Measurements from ENCODE around the gene LINGO4. TPM values are rescaled to one million over a fixed set of nuclear protein-coding genes. Genes with fewer than 3 reads are reported as not detected.
A peak's percentile ranks its signal among the peaks of the same experiment; 100 is the strongest.

Gene LINGO4
- total RNA-seq, 2 experiments from 2014 or later, result 0.33 to 0.39 TPM

DNA sequence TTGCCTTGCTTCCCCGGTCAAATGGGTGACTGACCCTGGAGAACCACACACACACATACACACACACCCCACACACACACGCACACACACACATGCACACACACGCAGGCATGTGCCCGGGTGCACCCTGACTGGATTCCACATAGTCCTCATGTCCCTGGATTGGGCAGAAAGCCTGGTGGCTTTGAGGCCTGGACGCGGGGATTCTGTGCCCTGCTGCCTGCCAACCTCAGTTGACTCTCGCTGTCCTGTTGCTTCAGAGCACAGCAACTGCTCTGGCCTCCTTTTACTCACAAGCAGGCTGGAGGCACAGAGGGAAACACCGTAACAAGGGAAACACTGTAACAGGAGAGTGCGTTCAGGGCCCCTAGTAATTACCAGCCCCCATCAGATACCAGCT, 20.0 kb upstream of the LINGO4 start:
- Mint-ChIP-seq H3K27me3 (no peaks in the 10 kb centered on the region), H3K4me3 (peak overlapping the region; percentile 68), H3K4me1 (ENCODE audit: low read depth) (peaks cover 67% of the 10 kb centered on the region), H3K36me3 (no peaks in the 10 kb centered on the region), H3K27ac (peak overlapping the region; percentile 78), H3K9me3 (no peaks in the 10 kb centered on the region)
- intact Hi-C loops (cut with micrococcal nuclease), result loop anchor here (5.0 kb wide), 1 partner anchor 117 kb away; no protein-coding TSS in a partner anchor
- ChIA-PET CTCF (interaction anchor here (0.7 to 2.1 kb wide), 2 partner anchors 9 to 231 kb away, joined by 3 to 6 read pairs; no protein-coding TSS in a partner anchor), POLR2A (interaction anchor here (1.5 kb wide), 1 partner anchor 14 kb away, joined by 6 read pairs; the partner anchor contains the start of gene C2CD4D)
- no peak for DNase-seq

DNA sequence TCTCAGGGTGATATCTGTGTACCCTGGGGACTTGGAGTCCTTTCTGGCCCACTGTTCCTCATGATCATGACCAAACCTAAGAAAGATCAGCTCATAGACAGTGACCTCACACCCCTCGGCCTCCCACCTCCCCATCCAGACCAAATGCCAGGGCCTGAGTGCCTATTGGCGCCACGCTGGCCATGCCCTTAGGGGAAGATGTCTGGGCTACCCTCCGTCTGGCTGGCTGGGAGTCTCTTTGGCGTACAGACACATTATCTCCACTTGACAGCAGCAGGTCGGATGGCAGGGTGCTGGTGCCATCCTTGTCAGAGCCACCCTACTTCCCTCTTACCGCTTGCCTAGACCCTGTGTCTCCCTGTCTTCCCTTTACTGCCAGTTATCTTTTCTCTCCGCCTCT, 18.0 kb upstream of the LINGO4 start:
- H3K9me3 Mint-ChIP-seq, result no peaks in the 10 kb centered on the region
- POLR2A ChIA-PET, result interaction anchor here (1.0 to 1.4 kb wide), 2 partner anchors 11 to 16 kb away, joined by 3 to 4 read pairs; partner anchors contain the start of gene C2CD4D
- CTCF ChIA-PET, result interaction anchor here (1.2 to 5.4 kb wide), 3 partner anchors 13 to 230 kb away, joined by 3 to 37 read pairs (median 5); no protein-coding TSS in a partner anchor
- intact Hi-C loops (cut with micrococcal nuclease), result no loop called here
- H3K27ac Mint-ChIP-seq, result peak overlapping the region; percentile 78
- H3K4me3 Mint-ChIP-seq, result peak overlapping the region; percentile 68
- no peaks in the 10 kb centered on the region for H3K36me3 Mint-ChIP-seq
- no peaks in the 10 kb centered on the region for H3K27me3 Mint-ChIP-seq
- peak; percentile 8 for DNase-seq
- peaks cover 64% of the 10 kb centered on the region for H3K4me1 Mint-ChIP-seq (ENCODE audit: low read depth)

DNA sequence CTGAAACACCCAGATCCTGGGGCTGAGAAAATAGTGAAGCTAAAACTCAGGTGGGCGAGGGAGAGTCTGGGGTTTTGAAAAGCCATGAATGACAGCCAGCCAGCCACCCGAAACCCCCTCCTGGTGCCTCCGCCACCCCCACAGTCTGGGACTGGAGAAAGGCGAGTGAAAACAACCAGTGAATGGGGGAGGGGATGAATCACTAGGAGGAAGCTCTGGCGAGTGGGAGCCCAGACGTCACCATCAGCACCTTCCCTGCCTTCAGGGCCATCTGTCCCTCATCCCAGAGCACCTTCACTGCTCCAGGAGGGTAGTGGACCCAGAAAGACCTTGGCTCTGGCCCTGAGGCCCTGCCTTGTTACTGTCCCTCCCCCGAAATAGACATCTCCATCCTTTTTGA, 17.2 kb upstream of the LINGO4 start:
- H3K27ac Mint-ChIP-seq, result peak overlapping the region; percentile 78
- ChIA-PET POLR2A (interaction anchor here (0.7 to 3.3 kb wide), 6 partner anchors 10 to 212 kb away, joined by 3 to 19 read pairs (median 4); partner anchors contain the start of genes C2CD4D and TDRKH), CTCF (interaction anchor here (1.2 to 5.4 kb wide), 5 partner anchors 8 to 229 kb away, joined by 3 to 37 read pairs (median 5); no protein-coding TSS in a partner anchor)
- intact Hi-C loops (cut with micrococcal nuclease), result no loop called here
- peak overlapping the region; percentile 68 for H3K4me3 Mint-ChIP-seq
- H3K36me3 Mint-ChIP-seq, result no peaks in the 10 kb centered on the region
- no peaks in the 10 kb centered on the region for H3K9me3 Mint-ChIP-seq
- no peaks in the 10 kb centered on the region for H3K27me3 Mint-ChIP-seq
- H3K4me1 Mint-ChIP-seq (ENCODE audit: low read depth), result peaks cover 62% of the 10 kb centered on the region
- peak; percentile 83 for DNase-seq

DNA sequence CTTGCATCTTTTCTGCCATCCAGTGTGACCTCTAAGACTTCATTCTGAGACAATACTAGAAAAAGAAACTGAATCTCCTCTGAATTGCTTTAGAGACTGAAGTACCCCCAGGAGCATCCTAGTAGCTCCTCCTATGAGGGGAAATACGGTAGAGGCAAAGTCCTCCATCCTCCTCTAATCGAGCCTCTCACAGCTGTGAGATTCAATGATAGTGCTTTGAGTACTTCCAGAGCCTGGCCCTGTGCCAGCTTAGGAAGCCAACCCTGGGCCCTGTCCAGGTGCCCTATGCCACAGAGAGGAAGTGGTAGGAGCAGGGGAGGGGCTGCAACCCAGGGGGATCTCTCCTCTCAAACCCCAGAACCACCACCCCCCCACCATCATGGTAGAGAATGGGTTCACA, 15.7 kb upstream of the LINGO4 start:
- POLR2A ChIA-PET, result interaction anchor here (1.8 to 3.3 kb wide), 5 partner anchors 8 to 58 kb away, joined by 6 to 19 read pairs (median 10); partner anchors contain the start of genes C2CD4D, MRPL9 and TDRKH
- Mint-ChIP-seq H3K27me3 (no peaks in the 10 kb centered on the region), H3K27ac (peak overlapping the region; percentile 85), H3K36me3 (no peaks in the 10 kb centered on the region), H3K4me1 (ENCODE audit: low read depth) (peaks cover 67% of the 10 kb centered on the region), H3K9me3 (no peaks in the 10 kb centered on the region), H3K4me3 (peak overlapping the region; percentile 36)
- peak; percentile 55 for DNase-seq
- CTCF ChIA-PET, result interaction anchor here (1.0 to 5.4 kb wide), 8 partner anchors 9 to 216 kb away, joined by 3 to 37 read pairs (median 4); partner anchors contain the start of genes C2CD4D and S100A11
- intact Hi-C loops (cut with micrococcal nuclease), result loop anchor here (1.0 kb wide), 2 partner anchors 8 to 27 kb away; no protein-coding TSS in a partner anchor

DNA sequence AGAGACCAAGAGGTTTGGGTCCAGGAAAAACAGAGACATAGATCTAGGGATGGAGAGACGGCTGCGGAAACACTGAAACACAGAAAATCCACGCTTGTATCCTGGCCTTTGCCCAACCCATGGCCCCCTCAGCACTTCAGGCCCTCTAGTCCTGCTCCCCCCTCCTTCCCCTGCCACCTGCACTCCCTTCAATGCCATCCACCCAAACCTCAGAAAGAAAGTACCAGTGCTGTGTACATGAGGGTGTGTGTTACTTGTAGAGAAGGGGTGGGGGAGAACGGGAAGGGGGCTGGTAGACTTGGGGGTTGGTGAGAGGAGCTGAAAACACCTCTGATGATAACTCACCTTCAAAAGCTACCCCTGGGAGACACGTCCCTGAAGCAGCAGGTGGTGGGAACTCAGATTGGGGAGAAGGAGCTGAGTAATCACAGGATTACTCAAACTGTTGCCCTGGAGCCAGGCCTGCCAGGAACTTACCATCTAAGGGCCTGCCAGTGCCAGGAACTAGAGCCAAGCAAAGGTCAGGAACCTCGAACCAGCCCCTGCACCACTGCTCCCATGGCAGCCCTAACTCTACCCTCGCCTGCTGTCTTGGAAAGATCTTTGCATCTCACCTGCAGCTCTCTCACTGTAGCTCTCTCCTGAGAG, 14.9 kb upstream of the LINGO4 start:
- POLR2A ChIA-PET, result interaction anchor here (1.0 to 3.3 kb wide), 6 partner anchors 9 to 57 kb away, joined by 4 to 19 read pairs (median 9); partner anchors contain the start of genes C2CD4D, MRPL9 and TDRKH
- Mint-ChIP-seq H3K27me3 (no peaks in the 10 kb centered on the region), H3K9me3 (no peaks in the 10 kb centered on the region), H3K36me3 (no peaks in the 10 kb centered on the region), H3K27ac (peak overlapping the region; percentile 85), H3K4me1 (ENCODE audit: low read depth) (peaks cover 70% of the 10 kb centered on the region), H3K4me3 (peak overlapping the region; percentile 43)
- peak; percentile 77 for DNase-seq
- intact Hi-C loops (cut with micrococcal nuclease), result loop anchor here (1.0 kb wide), 1 partner anchor 28 kb away; no protein-coding TSS in a partner anchor
- CTCF ChIA-PET, result interaction anchor here (0.7 to 5.4 kb wide), 7 partner anchors 10 to 376 kb away, joined by 3 to 37 read pairs (median 4); partner anchors contain the start of genes C2CD4D and S100A11

DNA sequence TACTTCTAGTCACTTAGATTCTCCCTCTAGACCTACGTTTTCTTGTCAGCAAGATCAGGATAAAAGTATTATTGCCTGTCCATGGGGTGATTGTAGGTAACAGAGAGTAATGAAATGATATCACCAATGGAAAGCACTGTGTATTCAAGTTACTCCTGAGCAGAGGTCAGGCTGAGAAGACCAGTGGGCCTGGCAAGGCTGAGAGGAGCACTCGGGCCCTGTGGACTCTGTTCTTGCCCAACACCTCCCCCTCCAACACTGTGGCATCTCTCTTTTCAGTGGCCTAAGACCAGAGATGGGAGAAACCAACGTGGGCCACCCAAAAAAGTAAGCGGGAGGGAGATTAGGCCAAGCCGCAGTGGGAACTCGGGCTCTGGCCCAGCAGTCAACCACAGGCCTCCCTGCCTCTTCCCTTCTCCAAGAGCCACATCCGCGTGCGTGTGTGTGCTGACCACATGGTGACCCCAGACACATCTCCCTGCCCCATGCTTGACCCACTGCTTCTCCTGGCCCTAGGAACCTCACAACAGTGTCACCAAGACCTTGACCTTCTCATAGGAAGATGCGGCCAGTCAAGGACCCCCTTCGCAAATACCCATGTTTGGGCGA, 14.1 kb upstream of the LINGO4 start:
- Mint-ChIP-seq H3K27me3 (no peaks in the 10 kb centered on the region), H3K4me1 (ENCODE audit: low read depth) (peaks cover 75% of the 10 kb centered on the region), H3K9me3 (no peaks in the 10 kb centered on the region), H3K27ac (peak overlapping the region; percentile 85), H3K4me3 (peak overlapping the region; percentile 9), H3K36me3 (no peaks in the 10 kb centered on the region)
- no peak for DNase-seq
- CTCF ChIA-PET, result interaction anchor here (1.7 to 5.4 kb wide), 2 partner anchors 17 kb away, joined by 5 to 37 read pairs; no protein-coding TSS in a partner anchor
- intact Hi-C loops (cut with micrococcal nuclease), result no loop called here
- POLR2A ChIA-PET, result interaction anchor here (1.8 to 3.3 kb wide), 3 partner anchors 10 to 29 kb away, joined by 8 to 19 read pairs (median 16); partner anchors contain the start of genes C2CD4D and TDRKH

DNA sequence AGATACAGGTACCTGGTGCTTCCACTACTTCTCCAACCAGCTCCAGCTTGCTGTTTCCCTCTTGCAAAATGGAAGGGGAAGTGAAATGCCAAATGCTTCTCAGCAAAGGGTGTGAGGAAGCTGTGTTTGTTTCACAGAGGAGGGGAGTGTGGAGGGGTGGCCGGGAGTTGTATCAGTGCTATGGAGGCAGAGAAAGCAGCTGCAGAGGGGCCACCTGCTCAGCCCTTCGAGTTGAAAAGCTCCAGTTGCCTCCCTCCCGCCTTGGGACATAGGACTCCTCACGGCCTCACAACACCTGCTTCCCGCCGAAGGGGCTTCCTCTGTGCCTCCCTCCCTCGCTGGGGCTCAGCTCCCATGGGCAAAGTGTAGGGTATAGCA, 12.1 kb upstream of the LINGO4 start:
- no peak for DNase-seq
- ChIA-PET CTCF (interaction anchor here (1.7 kb wide), 2 partner anchors 19 to 224 kb away, joined by 3 to 5 read pairs; no protein-coding TSS in a partner anchor), POLR2A (interaction anchor here (1.6 kb wide), 1 partner anchor 27 kb away, joined by 4 read pairs; the partner anchor contains the start of gene TDRKH)
- H3K27me3 Mint-ChIP-seq, result no peaks in the 10 kb centered on the region
- no peaks in the 10 kb centered on the region for H3K36me3 Mint-ChIP-seq
- no peak overlapping the region for H3K27ac Mint-ChIP-seq
- intact Hi-C loops (cut with micrococcal nuclease), result no loop called here
- H3K4me3 Mint-ChIP-seq, result no peak overlapping the region
- no peaks in the 10 kb centered on the region for H3K9me3 Mint-ChIP-seq
- peaks cover 72% of the 10 kb centered on the region for H3K4me1 Mint-ChIP-seq (ENCODE audit: low read depth)

DNA sequence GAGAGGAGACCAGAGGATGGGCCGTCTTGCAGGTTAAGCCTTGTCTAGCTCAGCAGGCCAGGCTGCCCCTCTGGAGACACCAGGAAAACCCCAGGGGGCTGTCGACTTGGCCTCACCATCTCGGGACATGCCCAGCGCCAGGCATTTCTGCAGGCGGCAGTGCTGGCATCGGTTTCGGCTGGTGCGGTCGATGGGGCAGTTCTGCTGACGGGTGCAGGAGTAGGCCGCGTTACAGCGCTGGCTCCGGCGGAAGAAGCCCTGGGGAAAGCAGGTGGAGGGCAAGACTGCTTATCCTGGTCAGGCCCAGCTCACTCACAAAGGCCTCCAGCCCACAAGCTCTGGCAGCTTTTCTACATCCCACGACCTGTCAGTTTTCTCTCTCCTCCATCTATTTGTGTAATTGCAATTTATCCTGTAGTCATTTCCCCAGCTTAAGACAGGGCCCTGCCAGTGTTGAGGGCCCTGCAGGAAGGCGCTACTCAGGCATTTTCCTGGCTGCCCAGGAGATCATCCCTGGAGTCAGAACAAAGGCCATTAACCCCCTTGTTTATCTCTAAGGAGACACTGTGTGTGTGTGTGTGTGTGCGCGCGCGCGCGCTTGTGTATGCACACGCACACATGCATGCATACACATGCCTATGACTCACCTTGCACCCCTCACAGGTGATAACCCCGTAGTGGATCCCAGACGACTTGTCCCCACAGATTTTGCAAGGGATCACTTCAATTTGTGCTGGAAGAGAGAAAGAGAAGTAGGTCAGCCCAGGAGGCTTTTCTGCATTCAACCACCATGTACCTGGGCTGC, 11.5 kb upstream of the LINGO4 start:
- intact Hi-C loops (cut with micrococcal nuclease), result no loop called here
- ChIA-PET POLR2A (interaction anchor here (1.6 kb wide), 1 partner anchor 27 kb away, joined by 4 read pairs; the partner anchor contains the start of gene TDRKH), CTCF (interaction anchor here (1.7 kb wide), 1 partner anchor 223 kb away, joined by 3 read pairs; no protein-coding TSS in a partner anchor)
- Mint-ChIP-seq H3K4me1 (ENCODE audit: low read depth) (peaks cover 66% of the 10 kb centered on the region), H3K4me3 (no peak overlapping the region), H3K9me3 (no peaks in the 10 kb centered on the region), H3K36me3 (no peaks in the 10 kb centered on the region), H3K27ac (no peak overlapping the region), H3K27me3 (no peaks in the 10 kb centered on the region)
- DNase-seq, result no peak

DNA sequence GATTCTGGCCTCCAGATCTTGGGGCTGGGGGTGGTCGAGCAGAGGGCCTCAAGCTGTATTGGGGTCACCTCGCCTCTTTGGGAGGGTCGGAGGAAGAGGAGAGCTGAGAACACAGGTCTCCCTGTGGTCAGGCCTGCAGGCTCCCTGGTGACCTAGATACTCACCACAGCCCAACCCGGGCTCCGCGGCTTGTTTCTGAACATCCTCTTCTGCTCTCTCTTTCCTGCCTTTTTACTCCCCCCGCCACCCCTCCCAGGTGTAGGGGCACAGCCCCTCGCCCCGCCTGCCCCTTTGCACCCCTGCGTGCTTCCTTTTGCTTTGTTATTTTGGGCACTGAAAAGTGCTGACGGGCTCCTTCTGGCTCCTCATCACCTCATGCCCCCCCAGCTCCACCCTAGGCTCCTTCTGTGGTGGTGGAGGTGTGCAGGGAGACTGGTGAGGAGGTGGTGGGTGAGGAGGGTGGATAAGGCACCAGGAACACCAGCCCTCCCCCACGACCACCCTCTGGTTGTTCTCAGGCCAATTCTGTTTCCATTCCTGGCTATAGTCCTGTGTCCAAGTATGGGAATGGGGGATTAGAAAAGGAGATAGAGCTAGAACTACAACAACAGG, 10.6 kb upstream of the LINGO4 start:
- CTCF ChIA-PET, result interaction anchor here (1.7 kb wide), 1 partner anchor 222 kb away, joined by 3 read pairs; no protein-coding TSS in a partner anchor
- peak; percentile 55 for DNase-seq
- Mint-ChIP-seq H3K9me3 (no peaks in the 10 kb centered on the region), H3K27ac (peak overlapping the region; percentile 44), H3K27me3 (no peaks in the 10 kb centered on the region), H3K4me1 (ENCODE audit: low read depth) (peaks cover 57% of the 10 kb centered on the region), H3K36me3 (no peaks in the 10 kb centered on the region), H3K4me3 (no peak overlapping the region)
- intact Hi-C loops (cut with micrococcal nuclease), result no loop called here
- POLR2A ChIA-PET, result interaction anchor here (0.5 kb wide), 1 partner anchor 373 kb away, joined by 3 read pairs; no protein-coding TSS in a partner anchor

DNA sequence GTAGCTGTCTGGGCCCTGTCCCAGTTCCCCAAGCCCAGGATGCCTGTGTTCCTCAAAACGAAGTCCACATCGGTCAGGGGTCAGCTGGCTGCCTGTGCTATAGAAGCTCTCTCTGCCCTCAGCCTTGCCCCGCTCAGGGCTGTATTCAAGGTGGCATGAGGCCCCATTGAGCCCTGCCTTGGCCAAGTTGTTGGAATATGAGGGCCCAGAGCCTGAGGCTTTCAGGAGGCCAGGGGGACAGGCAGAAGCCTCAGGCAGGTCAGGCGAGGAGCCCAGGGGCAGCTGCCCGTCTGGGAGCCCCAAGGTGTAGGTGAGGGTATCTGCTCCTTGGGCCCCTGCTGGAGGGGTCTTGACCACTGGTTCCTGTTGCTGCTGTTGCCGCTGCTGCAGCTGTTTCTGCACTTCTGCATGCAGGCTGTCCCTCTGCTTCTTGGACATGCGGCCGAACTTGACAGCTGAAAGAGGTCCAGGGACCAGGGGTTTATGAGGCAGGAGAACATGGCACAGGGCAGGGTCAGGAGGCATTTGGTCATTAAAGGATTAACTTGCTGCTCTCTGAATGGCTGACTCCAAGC, 9.8 kb upstream of the LINGO4 start:
- no peaks in the 10 kb centered on the region for H3K9me3 Mint-ChIP-seq
- no peak overlapping the region for H3K4me3 Mint-ChIP-seq
- CTCF ChIA-PET, result interaction anchor here (0.6 kb wide), 1 partner anchor 20 kb away, joined by 3 read pairs; no protein-coding TSS in a partner anchor
- DNase-seq, result no peak
- POLR2A ChIA-PET, result no interaction called here
- H3K27me3 Mint-ChIP-seq, result no peaks in the 10 kb centered on the region
- H3K27ac Mint-ChIP-seq, result peak overlapping the region; percentile 44
- intact Hi-C loops (cut with micrococcal nuclease), result no loop called here
- no peaks in the 10 kb centered on the region for H3K36me3 Mint-ChIP-seq
- H3K4me1 Mint-ChIP-seq (ENCODE audit: low read depth), result peaks cover 49% of the 10 kb centered on the region
